NT2/D1 (cell line): ENCODE measurements around the gene PCDHGA10.
"Not testable (repeated sequence)": the region's sequence is repeated elsewhere in the genome, so short reads cannot be mapped to it uniquely, and the experiment has no call there.

Experiments
- SUZ12 ChIP-seq: IDR thresholded peaks from 2 replicates; pipeline ENCODE4 v1.6.1; 2011; ENCODE audit not compliant: insufficient read length, insufficient read depth; ENCODE audit errors: extremely low read depth
- YY1 ChIP-seq: IDR thresholded peaks from 2 replicates; pipeline ENCODE4 v1.6.1; 2011; ENCODE audit not compliant: insufficient read length, insufficient read depth
- ZNF274 ChIP-seq: IDR thresholded peaks from 2 replicates; pipeline ENCODE4 v1.6.1; 2011; ENCODE audit warnings: mild to moderate bottlenecking, low read depth, low read length

DNA sequence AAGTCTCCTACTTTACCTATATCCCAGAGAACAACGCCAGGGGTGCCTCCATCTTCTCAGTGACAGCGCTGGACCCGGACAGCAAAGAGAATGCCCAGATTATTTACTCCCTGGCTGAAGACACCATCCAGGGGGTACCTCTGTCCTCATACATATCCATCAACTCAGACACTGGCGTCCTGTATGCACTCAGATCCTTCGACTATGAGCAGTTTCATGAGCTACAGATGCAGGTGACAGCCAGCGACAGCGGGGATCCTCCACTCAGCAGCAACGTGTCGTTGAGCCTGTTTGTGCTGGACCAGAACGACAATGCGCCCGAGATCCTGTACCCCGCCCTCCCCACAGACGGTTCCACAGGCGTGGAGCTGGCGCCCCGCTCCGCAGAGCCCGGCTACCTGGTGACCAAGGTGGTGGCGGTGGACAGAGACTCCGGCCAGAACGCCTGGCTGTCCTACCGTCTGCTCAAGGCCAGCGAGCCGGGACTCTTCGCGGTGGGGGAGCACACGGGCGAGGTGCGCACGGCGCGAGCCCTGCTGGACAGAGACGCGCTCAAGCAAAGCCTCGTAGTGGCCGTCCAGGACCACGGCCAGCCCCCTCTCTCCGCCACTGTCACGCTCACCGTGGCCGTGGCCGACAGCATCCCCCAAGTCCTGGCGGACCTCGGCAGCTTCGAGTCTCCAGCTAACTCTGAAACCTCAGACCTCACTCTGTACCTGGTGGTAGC is 1.9 kb downstream of the PCDHGA10 start:
- TF ChIP-seq YY1, ZNF274, SUZ12: not testable (repeated sequence)
